Activated T-cell treated with anti-CD3 and anti-CD28 coated beads for 4 hours (primary cell): ENCODE measurements around the gene F11R.
"Not testable (repeated sequence)": the region's sequence is repeated elsewhere in the genome, so short reads cannot be mapped to it uniquely, and the experiment has no call there.

Experiments
- DNase-seq: peaks from one replicate; pipeline ENCODE4 v3.0.0-alpha.2; 2020

Gene F11R

DNA sequence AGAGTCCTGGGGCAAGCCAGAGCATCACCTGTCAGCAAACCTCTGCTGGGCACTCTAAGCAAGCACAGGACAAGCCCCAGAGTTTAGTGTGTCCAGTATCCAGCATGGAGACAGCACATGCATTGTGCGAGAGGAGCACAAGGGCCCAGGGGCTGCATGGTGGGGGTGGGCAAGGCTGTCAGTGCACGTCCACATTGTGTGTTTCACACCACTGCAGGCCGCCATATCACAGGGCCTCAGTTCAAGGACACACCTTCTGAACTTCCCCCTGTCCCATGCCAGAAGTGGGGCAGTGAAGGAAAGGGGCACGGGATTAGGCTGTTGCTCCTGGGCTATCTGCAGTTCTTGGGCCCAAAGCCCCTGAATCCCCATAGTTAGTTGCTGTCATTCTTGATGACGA, 18.6 kb upstream of the F11R start:
- no peak for DNase-seq

DNA sequence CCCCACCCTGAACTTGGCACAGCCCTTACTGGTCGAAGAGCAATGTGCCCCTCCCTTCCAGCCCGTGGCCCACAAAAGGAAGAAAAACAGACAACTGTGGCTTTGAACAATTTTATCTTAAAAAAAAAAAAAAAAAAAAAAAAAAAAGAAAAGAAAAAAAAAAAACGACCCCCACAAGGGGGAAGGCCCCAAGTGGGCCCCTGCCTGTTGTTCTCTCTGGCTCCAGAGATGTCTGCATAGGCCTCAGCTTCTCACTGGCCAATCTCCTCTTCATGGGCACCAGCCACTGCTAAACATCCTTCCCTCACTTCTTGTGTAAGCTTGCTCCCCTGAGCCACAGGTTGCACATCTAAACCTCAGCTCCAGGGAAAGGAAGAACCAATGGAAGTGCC, 18.2 kb upstream of the F11R start:
- DNase-seq: no peak

- peak; percentile 81 for DNase-seq
These were observed 17.7 kb upstream of the F11R start, which contains the start of gene TSTD1 for GRCh38 chr1:161038523-161039153. TSTD1 (minus strand) TSS chr1:161038964; CDS start chr1:161038889, 75 bp downstream.

GRCh38 chr1:161037661-161038522, 16.9 kb upstream of the F11R start:
- no peak for DNase-seq

- no peak for DNase-seq
These were observed 12.8 kb upstream of the F11R start for GRCh38 chr1:161033751-161034150.

DNA sequence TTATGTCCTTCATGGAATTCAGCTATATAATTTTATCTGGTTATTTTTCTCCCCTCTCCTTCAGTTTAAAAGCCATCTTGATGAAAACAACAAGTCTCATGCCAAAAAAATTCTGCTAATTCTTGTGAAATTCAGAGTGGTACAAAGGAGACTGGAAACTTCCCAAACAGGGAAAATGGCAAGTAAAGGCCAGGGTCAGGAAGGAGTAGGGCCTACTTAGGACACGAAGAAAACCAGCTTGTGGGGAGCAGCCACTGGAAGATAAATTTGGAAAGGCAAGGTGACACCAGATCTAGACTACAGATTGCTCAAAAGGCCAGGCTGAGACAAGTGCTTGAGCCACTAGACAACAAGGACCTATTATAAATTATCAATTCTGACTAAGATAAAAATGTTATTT, 11.5 kb upstream of the F11R start:
- no peak for DNase-seq

- no peak for DNase-seq
These were observed 10.9 kb upstream of the F11R start for GRCh38 chr1:161031874-161032273.

GRCh38 chr1:161029466-161029865, 8.5 kb upstream of the F11R start:
- DNase-seq: not testable (repeated sequence)

- not testable (repeated sequence) for DNase-seq
These were observed 6.0 kb upstream of the F11R start for GRCh38 chr1:161026954-161027353.

DNA sequence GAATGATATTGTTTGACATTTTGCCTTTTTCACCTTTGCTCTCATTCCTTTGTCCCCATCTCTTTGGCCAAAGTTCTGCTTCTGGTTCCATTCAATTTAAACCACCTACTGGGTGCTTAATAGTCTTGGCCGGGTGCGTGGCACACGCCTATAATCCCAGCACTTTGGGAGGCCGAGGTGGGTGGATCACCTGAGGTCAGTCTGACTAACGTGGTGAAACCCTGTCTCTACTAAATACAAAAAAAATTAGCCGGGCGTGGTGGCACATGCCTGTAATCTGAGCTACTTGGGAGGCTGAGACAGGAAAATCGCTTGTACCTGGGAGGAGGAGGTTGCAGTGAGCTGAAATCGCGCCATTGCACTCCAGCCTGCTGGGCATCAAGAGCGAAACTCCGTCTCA, 1.5 kb upstream of the F11R start:
- DNase-seq: not testable (repeated sequence)

GRCh38 chr1:161021970-161022353, 1.0 kb upstream of the F11R start:
- DNase-seq: no peak

GRCh38 chr1:161021165-161021969, 415 bp upstream of the F11R start:
- DNase-seq: peak; percentile 84

GRCh38 chr1:161019751-161020495, 1.0 kb downstream of the F11R start:
- DNase-seq: no peak

DNA sequence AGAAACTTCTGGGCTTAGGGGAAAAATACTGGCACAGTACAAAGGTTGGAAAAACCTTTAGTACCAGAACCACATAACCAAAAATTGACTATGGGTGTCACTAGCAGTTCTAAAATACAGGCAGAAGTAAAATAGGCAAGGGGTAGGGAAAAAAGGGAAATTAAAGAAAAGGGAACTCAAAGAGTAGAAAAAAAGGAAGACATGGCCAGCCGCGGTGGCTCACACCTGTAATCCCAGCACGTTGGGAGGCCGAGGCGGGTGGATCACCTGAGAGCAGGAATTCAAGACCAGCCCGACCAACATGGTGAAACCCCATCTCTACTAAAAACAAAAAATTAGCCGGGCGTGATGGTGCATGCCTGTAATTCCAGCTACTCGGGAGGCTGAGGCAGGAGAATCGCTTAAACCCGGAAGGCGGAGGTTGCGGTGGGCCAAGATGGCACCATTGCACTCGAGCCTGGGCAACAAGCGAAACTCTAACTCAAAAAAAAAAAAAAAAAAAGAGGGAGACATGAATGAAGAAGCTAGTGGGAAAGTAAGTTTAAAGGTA, 1.8 kb downstream of the F11R start:
- not testable (repeated sequence) for DNase-seq

GRCh38 chr1:161018631-161018930, 2.4 kb downstream of the F11R start:
- no peak for DNase-seq

- no peak for DNase-seq
These were observed 3.0 kb downstream of the F11R start for GRCh38 chr1:161017756-161018630.

DNA sequence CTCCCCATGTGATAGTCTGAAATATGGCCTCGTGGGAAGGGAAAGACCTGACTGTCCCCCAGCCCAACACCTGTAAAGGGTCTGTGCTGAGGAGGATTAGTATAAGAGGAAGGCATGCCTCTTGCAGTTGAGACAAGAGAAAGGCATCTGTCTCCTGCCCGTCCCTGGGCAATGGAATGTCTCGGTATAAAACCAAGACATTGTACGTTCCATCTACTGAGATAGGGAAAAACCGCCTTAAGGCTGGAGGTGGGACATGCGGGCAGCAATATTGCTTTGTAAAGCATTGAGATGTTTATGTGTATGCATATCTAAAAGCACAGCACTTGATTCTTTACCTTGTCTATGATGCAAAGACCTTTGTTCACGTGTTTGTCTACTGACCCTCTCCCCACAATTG, 3.8 kb downstream of the F11R start:
- not testable (repeated sequence) for DNase-seq

GRCh38 chr1:161016683-161017082, 4.3 kb downstream of the F11R start:
- not testable (repeated sequence) for DNase-seq

- peak; percentile 28 for DNase-seq
These were observed 7.3 kb downstream of the F11R start for GRCh38 chr1:161013488-161014230.

GRCh38 chr1:161013131-161013487, 7.8 kb downstream of the F11R start:
- no peak for DNase-seq

- no peak for DNase-seq
These were observed 8.5 kb downstream of the F11R start for GRCh38 chr1:161012420-161012819.
